GM15510 (cell line): Measurements from ENCODE around the gene NOS3.

ENCODE experiments used
- POLR2A ChIP-seq: IDR thresholded peaks from 3 replicates; pipeline ENCODE4 v1.6.1; 2011; ENCODE audit warnings: borderline replicate concordance; ENCODE audit not compliant: insufficient read length; ENCODE audit errors: extremely low read depth

Gene NOS3

DNA sequence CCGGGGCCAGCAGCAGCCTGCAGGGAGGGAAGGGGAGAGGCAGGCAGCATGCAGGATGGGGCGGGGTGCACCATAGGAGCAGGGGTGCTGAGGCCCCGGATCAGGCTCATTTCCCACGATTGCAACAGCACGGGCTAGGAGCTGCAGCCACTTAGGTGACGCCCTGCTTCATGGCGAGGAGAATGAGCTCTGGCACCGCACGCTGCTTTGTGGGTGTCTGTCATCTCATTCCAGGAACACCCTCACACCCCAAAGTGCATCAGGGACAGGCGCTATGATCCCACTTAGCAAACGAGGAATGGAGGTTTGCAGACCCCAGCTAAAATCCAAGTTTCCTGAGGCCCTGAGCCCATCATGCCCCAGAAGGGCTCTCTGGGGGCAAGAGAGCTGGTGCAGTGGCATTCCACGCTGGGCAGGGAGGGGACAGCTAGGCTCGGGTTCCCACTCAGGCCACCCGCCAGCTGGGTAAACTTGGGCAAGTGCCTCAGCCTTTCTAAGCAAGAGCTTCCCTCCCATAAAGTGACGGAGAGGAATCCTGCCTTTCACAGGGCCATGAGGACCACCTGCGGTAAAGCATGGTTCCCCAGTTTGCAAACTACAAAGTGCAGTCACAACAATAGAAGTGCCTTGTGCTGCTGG is 22.0 kb upstream of the NOS3 start:
- TF ChIP-seq POLR2A, result no peak

- no peak for TF ChIP-seq POLR2A
Observed at GRCh38 chr7:150969475-150969874, 21.3 kb upstream of the NOS3 start.

GRCh38 chr7:150970424-150970823 is 20.4 kb upstream of the NOS3 start:
- no peak for TF ChIP-seq POLR2A

DNA sequence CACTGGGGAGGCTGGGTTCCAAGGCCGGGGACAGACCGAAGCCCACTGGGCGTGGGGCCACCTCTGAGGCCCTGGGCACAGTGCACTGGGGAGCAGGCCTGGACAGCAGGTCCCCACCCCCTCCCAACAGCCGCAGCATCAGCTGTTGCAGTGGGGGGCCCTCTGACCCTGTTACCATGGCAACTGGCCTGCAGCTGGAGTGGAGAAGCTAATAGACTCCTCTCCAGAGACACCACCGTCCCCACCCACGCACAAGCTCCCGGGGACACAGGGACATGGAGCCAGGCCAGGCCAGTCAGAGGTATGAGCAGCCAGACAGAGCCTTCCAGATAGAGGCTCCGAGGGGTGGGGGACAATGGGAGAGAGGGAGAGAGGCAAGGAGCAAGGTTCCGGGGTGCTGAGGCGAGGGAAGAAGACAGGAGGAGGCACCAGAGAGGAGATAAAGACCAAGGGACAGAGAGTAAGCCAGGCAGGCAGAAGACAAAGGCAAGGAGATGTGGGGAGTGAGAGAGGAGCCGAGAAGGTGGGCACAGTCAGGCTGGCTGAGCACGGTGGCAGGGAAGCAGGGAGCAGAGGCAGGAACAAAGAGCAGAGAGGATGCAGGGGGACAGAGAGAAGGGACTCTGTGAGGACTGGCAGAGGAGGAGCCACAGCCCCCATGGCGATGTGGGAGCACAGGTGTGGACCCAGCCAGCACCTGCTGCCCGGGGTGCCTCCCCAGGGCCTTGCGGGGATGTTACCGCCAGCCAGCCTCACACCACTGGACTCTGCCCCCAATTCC is 19.4 kb upstream of the NOS3 start:
- no peak for TF ChIP-seq POLR2A

DNA sequence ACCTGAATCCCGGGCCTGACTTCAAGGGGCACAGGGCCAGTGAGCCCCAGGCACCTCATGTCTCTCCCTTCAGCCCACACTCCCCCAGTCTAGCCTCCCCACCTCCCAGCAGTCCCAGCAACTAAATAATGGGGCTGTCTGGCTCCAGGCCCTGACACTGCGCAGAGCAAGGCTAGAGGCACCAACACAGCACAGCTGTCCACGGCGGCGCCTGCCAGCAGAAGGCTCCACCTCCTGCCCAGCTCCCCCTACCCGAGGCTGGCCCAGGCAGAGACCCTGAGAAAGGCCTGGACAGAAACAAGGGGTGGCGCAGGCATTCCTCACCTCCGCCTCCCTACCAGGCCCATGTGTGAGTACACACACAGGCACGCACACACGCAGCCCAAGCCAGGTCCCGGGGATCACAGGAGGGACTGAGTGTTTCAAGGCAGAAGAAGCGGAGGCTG is 18.8 kb upstream of the NOS3 start:
- TF ChIP-seq POLR2A, result no peak

- no peak for TF ChIP-seq POLR2A
Observed at GRCh38 chr7:150972741-150973140, 18.1 kb upstream of the NOS3 start.

GRCh38 chr7:150973571-150974451 is 17.0 kb upstream of the NOS3 start:
- no peak for TF ChIP-seq POLR2A

DNA sequence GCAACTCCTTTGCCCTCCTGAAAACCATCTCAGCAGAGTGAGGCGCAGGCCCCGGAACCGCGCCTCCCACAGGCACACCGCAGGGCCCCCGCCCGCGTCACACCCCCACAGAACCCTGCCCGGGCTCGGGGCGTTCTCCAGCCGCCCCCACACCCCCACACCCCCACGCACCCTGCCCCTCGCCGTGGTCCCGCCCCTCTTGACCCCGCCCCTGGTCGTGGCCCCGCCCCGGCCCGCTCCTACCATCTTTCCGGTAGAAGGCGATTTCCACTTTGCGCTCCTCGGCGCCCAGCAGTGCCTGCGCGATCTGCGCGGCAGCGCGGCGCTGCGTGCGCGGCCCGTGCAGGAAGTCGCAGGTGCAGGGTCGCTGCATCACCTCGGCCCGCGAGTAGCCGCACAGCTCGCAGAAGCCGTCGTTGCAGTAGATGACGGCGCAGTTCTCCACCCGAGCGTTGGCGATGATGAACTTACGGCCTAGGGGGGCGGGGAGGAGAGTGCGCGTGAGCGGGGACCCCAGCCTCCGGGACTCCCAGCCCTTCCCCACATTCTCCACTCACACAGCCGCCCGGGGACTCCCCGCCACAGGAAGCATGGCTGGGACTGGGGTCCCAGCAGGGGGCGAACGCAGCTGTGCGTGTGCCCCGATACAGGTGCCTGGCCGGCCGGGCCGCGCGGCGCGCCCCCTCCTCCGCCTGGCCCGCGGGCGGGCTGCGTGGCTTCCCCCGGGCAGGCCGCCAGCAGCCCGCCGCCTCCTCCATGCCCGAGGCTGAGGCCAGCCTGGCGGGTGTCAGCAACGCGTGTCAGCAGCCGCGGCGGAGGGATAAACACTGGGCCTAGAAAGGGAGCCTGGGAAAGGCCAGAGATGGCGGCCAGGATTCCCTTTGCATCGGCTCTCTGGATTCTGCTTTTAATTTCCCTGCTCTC is 16.1 kb upstream of the NOS3 start:
- TF ChIP-seq POLR2A, result peak; percentile 56

DNA sequence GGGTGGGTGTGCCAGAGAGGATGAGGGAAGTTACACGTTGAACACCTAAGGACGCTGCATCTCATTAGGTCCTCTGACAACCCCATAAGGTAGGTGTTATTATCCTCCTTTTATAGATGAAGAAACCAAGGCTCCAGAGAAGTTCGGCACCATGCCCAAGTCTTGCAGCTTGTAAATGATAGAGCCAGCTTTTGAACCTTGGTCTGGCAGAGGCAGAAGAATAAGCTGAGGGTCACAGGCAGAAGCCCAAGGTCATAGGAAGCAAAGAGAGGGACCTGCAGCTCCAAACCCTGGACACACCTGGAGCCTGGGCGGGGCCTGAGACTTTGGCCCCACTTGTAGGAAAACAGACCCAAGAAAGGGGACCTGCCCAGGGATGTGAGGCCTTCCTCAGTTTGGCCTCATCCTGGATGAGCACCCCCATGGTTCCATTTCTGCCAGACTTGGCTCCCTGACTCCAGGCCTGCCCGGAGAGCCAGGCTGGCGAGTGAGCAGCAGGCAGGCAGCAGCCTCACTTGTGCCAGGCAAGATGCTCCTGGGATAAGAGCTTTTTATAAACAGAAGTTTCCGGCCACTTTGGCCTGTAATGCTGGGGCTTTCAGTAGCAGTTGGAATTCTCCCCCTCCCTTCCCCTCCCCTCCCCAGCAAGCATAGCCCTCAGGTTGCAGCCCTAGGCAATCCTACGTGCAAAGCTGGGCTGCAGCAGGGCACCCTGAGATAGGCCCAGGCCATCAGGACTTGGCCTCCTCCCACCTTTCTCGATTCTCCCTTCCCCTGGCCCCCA is 15.1 kb upstream of the NOS3 start:
- no peak for TF ChIP-seq POLR2A

DNA sequence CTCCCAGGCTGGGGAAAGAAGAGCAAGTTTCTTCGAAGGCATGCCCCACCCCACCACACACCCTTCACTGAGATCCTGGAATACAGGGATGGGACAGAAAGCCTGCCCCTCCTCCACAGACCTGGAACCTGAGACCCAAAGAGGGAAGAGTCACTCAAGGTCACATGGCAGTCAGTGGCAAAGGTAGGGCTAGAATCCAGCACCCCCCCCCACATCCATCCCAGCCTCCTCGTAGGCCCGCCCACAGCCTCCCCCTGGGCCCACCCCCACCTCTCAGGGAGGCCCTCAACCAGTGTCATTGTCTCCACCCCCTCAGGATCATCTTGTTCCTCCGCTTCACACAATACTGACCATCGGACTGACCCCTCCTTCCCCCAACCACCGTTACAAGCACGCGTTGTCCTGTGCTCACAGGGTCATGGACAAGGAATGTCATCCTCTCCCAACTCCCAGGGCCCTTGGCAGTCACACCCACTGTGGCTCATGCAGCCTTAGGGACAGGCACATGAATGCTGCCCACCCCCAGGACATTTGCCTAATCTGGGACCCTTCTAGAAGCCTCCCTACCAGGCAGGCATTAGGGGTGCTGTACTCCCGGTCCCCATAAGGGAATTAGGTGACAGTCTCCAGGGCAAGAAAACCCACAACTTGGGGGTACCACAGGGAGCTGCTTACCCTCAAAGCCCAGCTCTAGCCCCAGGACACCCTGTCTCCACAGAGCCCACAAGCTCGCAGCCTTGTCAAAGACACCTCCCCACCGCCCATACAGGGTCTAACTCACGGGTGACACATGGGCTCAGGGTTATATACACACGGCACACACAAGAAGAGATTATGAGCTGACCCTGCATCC is 14.1 kb upstream of the NOS3 start:
- no peak for TF ChIP-seq POLR2A

DNA sequence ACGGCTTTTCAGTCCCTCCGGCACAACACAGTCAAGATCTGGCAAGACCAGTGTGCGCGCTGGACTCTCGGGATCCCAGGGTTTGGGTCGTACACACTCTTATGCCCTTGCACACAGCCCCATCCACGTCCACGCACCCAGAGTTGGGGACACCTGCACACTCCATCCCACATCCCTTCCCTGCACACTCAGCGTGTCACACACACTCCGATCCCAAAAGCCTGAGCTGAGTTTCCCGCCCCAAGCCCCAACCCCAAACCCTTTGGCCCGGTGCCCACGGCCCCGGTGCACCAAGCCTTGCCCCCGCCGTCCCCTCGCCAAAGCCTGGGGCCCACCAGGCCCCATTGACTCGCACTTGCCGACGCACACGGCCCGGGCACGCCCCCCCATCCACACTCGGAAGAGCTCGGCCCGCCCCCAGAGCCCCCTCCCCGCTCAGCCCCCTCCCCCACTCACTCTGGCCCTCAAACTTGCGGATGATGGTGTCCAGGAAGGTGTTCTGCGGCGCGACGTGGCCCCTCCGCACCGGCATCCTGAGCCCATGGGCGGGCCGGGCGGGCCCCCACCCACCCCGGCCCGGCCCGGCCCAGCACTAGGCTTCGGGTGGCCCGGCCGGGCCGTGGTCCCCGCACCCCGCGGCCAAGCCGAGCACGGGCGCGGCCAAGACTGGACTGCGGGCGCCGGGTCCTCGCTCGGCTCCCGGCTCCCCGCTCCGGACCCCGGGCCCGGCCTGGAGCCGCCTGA is 13.3 kb upstream of the NOS3 start:
- no peak for TF ChIP-seq POLR2A
